Aorta (tissue), 5 donors: Measurements from ENCODE around the gene ZNF716. TPM values are rescaled to one million over a fixed set of nuclear protein-coding genes. Genes with fewer than 3 reads are reported as not detected.
A peak's percentile ranks its signal among the peaks of the same experiment; 100 is the strongest.
"Not testable (repeated sequence)": the region's sequence is repeated elsewhere in the genome, so short reads cannot be mapped to it uniquely, and the experiment has no call there.

ENCODE experiments used
- ATAC-seq: fragments of 200-7000 bp; cut with Tn5 transposase; one replicate; pipeline ENCODE4 v1.9.1; 2022; ENCODE audit warnings: moderate library complexity; ENCODE audit not compliant: low FRiP score
- DNase-seq, 2 donors: peaks; one replicate each; pipeline ENCODE4 v3.0.0-alpha.2; 2020
- H3K27ac ChIP-seq, 2 donors: one replicate each; pipeline ENCODE4 v1.5.1; 2013; ENCODE audit warnings: low read length in 2 of 2, mild to moderate bottlenecking in 2 of 2, moderate library complexity in 2 of 2, control low read depth in 1 of 2, inconsistent platforms in 1 of 2, low read depth in 1 of 2
- H3K27me3 ChIP-seq, 2 donors: one replicate each; pipeline ENCODE4 v1.6.1; 2013; ENCODE audit warnings: control low read depth in 1 of 2, low read length in 1 of 2, mild to moderate bottlenecking in 1 of 2, moderate library complexity in 1 of 2; ENCODE audit not compliant: insufficient read depth in 2 of 2, control insufficient read depth in 1 of 2
- H3K36me3 ChIP-seq, 2 donors: one replicate each; pipeline ENCODE4 v1.6.1; 2013; ENCODE audit warnings: control low read depth in 1 of 2, low read length in 1 of 2, mild to moderate bottlenecking in 1 of 2; ENCODE audit not compliant: insufficient read depth in 2 of 2, control insufficient read depth in 1 of 2
- H3K4me1 ChIP-seq, 2 donors: one replicate each; pipeline ENCODE4 v1.6.1; 2013; ENCODE audit warnings: low read length in 2 of 2, control low read depth in 1 of 2, mild to moderate bottlenecking in 1 of 2, moderate library complexity in 1 of 2; ENCODE audit not compliant: insufficient read depth in 2 of 2, control insufficient read depth in 1 of 2
- H3K4me3 ChIP-seq, 2 donors: one replicate each; pipeline ENCODE4 v1.5.1; 2013; ENCODE audit warnings: low read length in 2 of 2, control low read depth in 1 of 2, mild to moderate bottlenecking in 1 of 2
- H3K9me3 ChIP-seq: one replicate; pipeline ENCODE4 v1.6.1; 2013; ENCODE audit warnings: mild to moderate bottlenecking, low read length; ENCODE audit not compliant: control insufficient read depth
- WGBS, 2 donors: extraction: QIAGEN DNeasy Blood & Tissue Kit; methylation state at CpG; one replicate each; pipeline ENCODE4 v1.1.7; 2013; 5-methylcytosine and 5-hydroxymethylcytosine counted together
- intact Hi-C, 2 donors: fragments of 100-400 bp; cut with DNase I; formaldehyde crosslinking; loops; one replicate each; pipeline versions ENCODE4 v1.14.2 to v1.15.0; 2022
- long read RNA-seq, 2 donors: library from polyadenylated mRNA; unstranded; transcript quantifications; one replicate each; pipeline ENCODE4 v2.0.0, GENCODE V29; 2020 to 2021
- polyA plus RNA-seq, 2 donors: library from polyadenylated mRNA; stranded (reverse); fragments of 200-250 nt; gene quantifications; one replicate each; pipeline ENCODE4 v1.2.3, GENCODE V29; 2013
- total RNA-seq, 2 donors: library from RNA; stranded (reverse); fragmentation: NEBNext Ultra II Directional; extraction: Animal tissue kit (Norgen Biotek cat#: 25700); gene quantifications; one replicate each; pipeline ENCODE4 v1.2.1, GENCODE V29; 2021
- donor health status: healthy with polysubstance abuse.
- donor health status: Bipolar disorder and iron deficiency.
- donor health status: DM: no; HTN: no; CAD: no.
- donor health status: DM: no; HTN: no; CAD: no.
- donor health status: DM: yes; HTN: yes; CAD: no.

Gene ZNF716
- not detected for total RNA-seq
- not detected for polyA plus RNA-seq
- long read RNA-seq, donor 1 = 0 reads
- long read RNA-seq, donor 2 = 0 reads

GRCh38 chr7:57449904-57450303, at the start of gene ZNF716:
ZNF716 (plus strand) TSS chr7:57450177; CDS start chr7:57450289, 112 bp downstream.
- Histone ChIP-seq H3K4me1 (no peaks in the 10 kb centered on the region), H3K27ac (no peak within 1 kb of the TSS), H3K4me3 (no peak within 1 kb of the TSS), H3K27me3 (no peaks in the 10 kb centered on the region), H3K9me3 (peaks cover 2% of the 10 kb centered on the region), H3K36me3 (no peaks in the 10 kb centered on the region)
- 85% methylated on average over 10 of the region's 10 CpGs for WGBS, 2 donors
- intact Hi-C loops = no loop called here
- DNase-seq (no peak), ATAC-seq (no peak)

GRCh38 chr7:57400531-57401155, 49.3 kb upstream of the ZNF716 start:
- DNase-seq (no peak), ATAC-seq (no peak)
- H3K27me3 ChIP-seq = no peaks in the 10 kb centered on the region
- H3K9me3 ChIP-seq = peaks cover 4% of the 10 kb centered on the region
- WGBS, 2 donors = 84 to 85% methylated on average over 10 of the region's 10 CpGs
- intact Hi-C loops = no loop called here
- no peak overlapping the region for H3K27ac ChIP-seq
- H3K4me1 ChIP-seq = no peaks in the 10 kb centered on the region
- H3K4me3 ChIP-seq = no peak overlapping the region
- no peaks in the 10 kb centered on the region for H3K36me3 ChIP-seq

GRCh38 chr7:57403051-57403450, 46.9 kb upstream of the ZNF716 start:
- H3K4me3 ChIP-seq, H3K27me3 ChIP-seq, H3K36me3 ChIP-seq, ATAC-seq, H3K4me1 ChIP-seq, intact Hi-C loops, H3K9me3 ChIP-seq, DNase-seq, H3K27ac ChIP-seq: not testable (repeated sequence)
- WGBS, 2 donors = 80 to 83% methylated on average over 16 of the region's 16 CpGs

- Histone ChIP-seq H3K36me3 (no peaks in the 10 kb centered on the region), H3K4me1 (no peaks in the 10 kb centered on the region), H3K27me3 (no peaks in the 10 kb centered on the region), H3K27ac (no peak overlapping the region), H3K9me3 (peaks cover 3% of the 10 kb centered on the region), H3K4me3 (no peak overlapping the region)
- ATAC-seq = peak; percentile 85
- intact Hi-C loops = no loop called here
- 27 to 28% methylated on average over 36 of the region's 36 CpGs for WGBS, 2 donors
- DNase-seq = peak in 1 of 2 donors; percentile 84
These were observed 46.2 kb upstream of the ZNF716 start for GRCh38 chr7:57403601-57404342.

GRCh38 chr7:57404343-57404966, 45.5 kb upstream of the ZNF716 start:
- Histone ChIP-seq H3K27me3 (no peaks in the 10 kb centered on the region), H3K9me3 (peaks cover 4% of the 10 kb centered on the region), H3K4me1 (no peaks in the 10 kb centered on the region), H3K4me3 (no peak overlapping the region), H3K27ac (no peak overlapping the region), H3K36me3 (no peaks in the 10 kb centered on the region)
- intact Hi-C loops = no loop called here
- DNase-seq = peak in 1 of 2 donors; percentile 82
- ATAC-seq = peak; percentile 88
- 24 to 25% methylated on average over 34 to 38 of the region's 38 CpGs for WGBS, 2 donors

- peaks cover 4% of the 10 kb centered on the region for H3K9me3 ChIP-seq
These were observed 45.0 kb upstream of the ZNF716 start for GRCh38 chr7:57404967-57405421.

GRCh38 chr7:57407125-57407524, 42.9 kb upstream of the ZNF716 start:
- WGBS, 2 donors = 65 to 68% methylated on average over 7 of the region's 7 CpGs
- intact Hi-C loops = no loop called here
- Histone ChIP-seq H3K36me3 (no peaks in the 10 kb centered on the region), H3K4me1 (no peaks in the 10 kb centered on the region), H3K4me3 (no peak overlapping the region), H3K27me3 (no peaks in the 10 kb centered on the region), H3K9me3 (peaks cover 1% of the 10 kb centered on the region), H3K27ac (no peak overlapping the region)
- no peak for DNase-seq
- ATAC-seq = no peak

More at GRCh38 chr7:57404967-57405421, 45.0 kb upstream of the ZNF716 start:
- Histone ChIP-seq H3K36me3 (no peaks in the 10 kb centered on the region), H3K27me3 (no peaks in the 10 kb centered on the region), H3K4me1 (no peaks in the 10 kb centered on the region), H3K27ac (no peak overlapping the region), H3K4me3 (no peak overlapping the region)
- DNase-seq (peak in 1 of 2 donors; percentile 42), ATAC-seq (peak; percentile 34)
- 35 to 38% methylated on average over 24 of the region's 24 CpGs for WGBS, 2 donors
- intact Hi-C loops = no loop called here

GRCh38 chr7:57412168-57412567, 37.8 kb upstream of the ZNF716 start:
- H3K4me3 ChIP-seq = no peak overlapping the region
- no peaks in the 10 kb centered on the region for H3K36me3 ChIP-seq
- no peaks in the 10 kb centered on the region for H3K27me3 ChIP-seq
- H3K9me3 ChIP-seq = peaks cover 1% of the 10 kb centered on the region
- H3K27ac ChIP-seq = no peak overlapping the region
- 55% methylated on average over 6 of the region's 6 CpGs; no CpG with 5 or more reads in 1 of the 2 donors for WGBS, 2 donors
- no peak for DNase-seq
- H3K4me1 ChIP-seq = no peaks in the 10 kb centered on the region
- no peak for ATAC-seq
- intact Hi-C loops = no loop called here
